WTC11 (cell line): ENCODE measurements around the gene FER.

Source experiments
- EMX1 ChIP-seq: fragments of 250-450 bp; sonication (Bioruptor Pico); IDR thresholded peaks from 2 replicates; pipeline ENCODE4 v1.8.0; 2021; ENCODE audit warnings: mild to moderate bottlenecking
- ESRRA ChIP-seq: sonication (generic); formaldehyde crosslinking; IDR thresholded peaks from 2 replicates; pipeline ENCODE4 v1.8.1; 2022; ENCODE audit warnings: mild to moderate bottlenecking, missing genetic modification reagents, borderline replicate concordance
- JUN ChIP-seq: sonication (generic); formaldehyde crosslinking; IDR thresholded peaks from 2 replicates; pipeline ENCODE4 v1.8.0; 2023; ENCODE audit warnings: mild to moderate bottlenecking, missing genetic modification reagents
- NR1H2 ChIP-seq: sonication (generic); formaldehyde crosslinking; IDR thresholded peaks from 2 replicates; pipeline ENCODE4 v1.9.0; 2021; ENCODE audit warnings: mild to moderate bottlenecking, moderate library complexity, missing genetic modification reagents
- TCF7 ChIP-seq: sonication (generic); formaldehyde crosslinking; IDR thresholded peaks from 2 replicates; pipeline ENCODE4 v1.8.0; 2022; ENCODE audit warnings: mild to moderate bottlenecking, low read depth, missing genetic modification reagents, moderate library complexity
- ZNF423 ChIP-seq: fragments of 250-450 bp; sonication (Bioruptor Pico); IDR thresholded peaks from 2 replicates; pipeline ENCODE4 v2.1.2; 2022; ENCODE audit warnings: mild to moderate bottlenecking, moderate library complexity
- ZNF671 ChIP-seq: fragments of 250-450 bp; sonication (Bioruptor Pico); IDR thresholded peaks from 2 replicates; pipeline ENCODE4 v1.8.0; 2021; ENCODE audit warnings: mild to moderate bottlenecking
- TF ChIP-seq, protein P1 (sequence below): fragments of 200-600 bp; IDR thresholded peaks from 2 replicates; pipeline ENCODE4 v1.8.0; 2022; ENCODE audit warnings: antibody characterized with exemption
- TF ChIP-seq, protein P2 (sequence below): sonication (generic); formaldehyde crosslinking; conservative IDR thresholded peaks from 2 replicates; pipeline ENCODE4 v1.8.1; 2022; ENCODE audit warnings: mild to moderate bottlenecking, missing genetic modification reagents
- TF ChIP-seq, protein P3 (sequence below): sonication (generic); formaldehyde crosslinking; IDR thresholded peaks from 2 replicates; pipeline ENCODE4 v1.8.1; 2022; ENCODE audit warnings: mild to moderate bottlenecking, moderate library complexity, missing genetic modification reagents
- TF ChIP-seq, protein P4 (sequence below): sonication (generic); formaldehyde crosslinking; IDR thresholded peaks from 2 replicates; pipeline ENCODE4 v1.8.1; 2022; ENCODE audit warnings: low read depth, mild to moderate bottlenecking, moderate library complexity, missing genetic modification reagents, borderline replicate concordance

DNA sequence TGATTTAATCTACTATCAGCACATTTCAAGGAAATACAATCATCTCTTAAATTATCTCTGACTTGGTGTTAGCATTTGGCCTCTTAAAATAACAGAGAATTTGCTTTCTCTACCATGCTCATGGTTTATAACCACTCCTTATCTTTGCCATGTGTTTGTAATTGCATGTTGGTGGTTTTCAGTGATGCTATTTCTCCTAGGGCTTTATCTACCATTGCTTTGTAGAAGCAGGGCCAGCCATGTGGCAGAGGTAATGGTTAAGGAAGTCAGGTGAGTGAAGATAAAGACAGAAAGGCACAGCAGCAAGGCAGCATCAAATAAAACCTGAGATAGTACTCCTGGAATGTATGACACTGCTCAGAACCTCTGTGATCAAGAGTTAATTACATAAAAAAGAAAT is 206.2 kb downstream of the FER start:
- TF ChIP-seq, protein P1, sequence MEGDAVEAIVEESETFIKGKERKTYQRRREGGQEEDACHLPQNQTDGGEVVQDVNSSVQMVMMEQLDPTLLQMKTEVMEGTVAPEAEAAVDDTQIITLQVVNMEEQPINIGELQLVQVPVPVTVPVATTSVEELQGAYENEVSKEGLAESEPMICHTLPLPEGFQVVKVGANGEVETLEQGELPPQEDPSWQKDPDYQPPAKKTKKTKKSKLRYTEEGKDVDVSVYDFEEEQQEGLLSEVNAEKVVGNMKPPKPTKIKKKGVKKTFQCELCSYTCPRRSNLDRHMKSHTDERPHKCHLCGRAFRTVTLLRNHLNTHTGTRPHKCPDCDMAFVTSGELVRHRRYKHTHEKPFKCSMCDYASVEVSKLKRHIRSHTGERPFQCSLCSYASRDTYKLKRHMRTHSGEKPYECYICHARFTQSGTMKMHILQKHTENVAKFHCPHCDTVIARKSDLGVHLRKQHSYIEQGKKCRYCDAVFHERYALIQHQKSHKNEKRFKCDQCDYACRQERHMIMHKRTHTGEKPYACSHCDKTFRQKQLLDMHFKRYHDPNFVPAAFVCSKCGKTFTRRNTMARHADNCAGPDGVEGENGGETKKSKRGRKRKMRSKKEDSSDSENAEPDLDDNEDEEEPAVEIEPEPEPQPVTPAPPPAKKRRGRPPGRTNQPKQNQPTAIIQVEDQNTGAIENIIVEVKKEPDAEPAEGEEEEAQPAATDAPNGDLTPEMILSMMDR, result no peak
- TF ChIP-seq EMX1 (CRISPR knock-in tag) (no peak), JUN (no peak), ESRRA (CRISPR knock-in tag) (no peak), ZNF671 (no peak), TCF7 (CRISPR knock-in tag) (no peak), NR1H2 (no peak), ZNF423 (CRISPR knock-in tag) (no peak)
- TF ChIP-seq, protein P2, sequence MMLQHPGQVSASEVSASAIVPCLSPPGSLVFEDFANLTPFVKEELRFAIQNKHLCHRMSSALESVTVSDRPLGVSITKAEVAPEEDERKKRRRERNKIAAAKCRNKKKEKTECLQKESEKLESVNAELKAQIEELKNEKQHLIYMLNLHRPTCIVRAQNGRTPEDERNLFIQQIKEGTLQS (CRISPR knock-in tag), result no peak
- TF ChIP-seq, protein P3, sequence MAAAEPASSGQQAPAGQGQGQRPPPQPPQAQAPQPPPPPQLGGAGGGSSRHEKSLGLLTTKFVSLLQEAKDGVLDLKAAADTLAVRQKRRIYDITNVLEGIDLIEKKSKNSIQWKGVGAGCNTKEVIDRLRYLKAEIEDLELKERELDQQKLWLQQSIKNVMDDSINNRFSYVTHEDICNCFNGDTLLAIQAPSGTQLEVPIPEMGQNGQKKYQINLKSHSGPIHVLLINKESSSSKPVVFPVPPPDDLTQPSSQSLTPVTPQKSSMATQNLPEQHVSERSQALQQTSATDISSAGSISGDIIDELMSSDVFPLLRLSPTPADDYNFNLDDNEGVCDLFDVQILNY, result no peak
- TF ChIP-seq, protein P4, sequence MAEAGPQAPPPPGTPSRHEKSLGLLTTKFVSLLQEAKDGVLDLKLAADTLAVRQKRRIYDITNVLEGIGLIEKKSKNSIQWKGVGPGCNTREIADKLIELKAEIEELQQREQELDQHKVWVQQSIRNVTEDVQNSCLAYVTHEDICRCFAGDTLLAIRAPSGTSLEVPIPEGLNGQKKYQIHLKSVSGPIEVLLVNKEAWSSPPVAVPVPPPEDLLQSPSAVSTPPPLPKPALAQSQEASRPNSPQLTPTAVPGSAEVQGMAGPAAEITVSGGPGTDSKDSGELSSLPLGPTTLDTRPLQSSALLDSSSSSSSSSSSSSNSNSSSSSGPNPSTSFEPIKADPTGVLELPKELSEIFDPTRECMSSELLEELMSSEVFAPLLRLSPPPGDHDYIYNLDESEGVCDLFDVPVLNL (CRISPR knock-in tag), result no peak
